Prostate gland (tissue), 2 donors: Measurements from ENCODE around the gene GUSB. TPM values are rescaled to one million over a fixed set of nuclear protein-coding genes. Genes with fewer than 3 reads are reported as not detected.
A peak's percentile ranks its signal among the peaks of the same experiment; 100 is the strongest.
"Not testable (repeated sequence)": the region's sequence is repeated elsewhere in the genome, so short reads cannot be mapped to it uniquely, and the experiment has no call there.

Source experiments
- DNase-seq: peaks from one replicate; pipeline ENCODE4 v3.0.0-alpha.2; 2019; ENCODE audit warnings: low spot score
- H3K27ac ChIP-seq, 2 donors: fragments of 200-600 bp; sonication (generic); 2 replicates each; pipeline ENCODE4 v1.5.1; 2017 to 2019
- H3K27me3 ChIP-seq: fragments of 200-600 bp; sonication (generic); replicated peaks from 2 replicates; pipeline ENCODE4 v1.5.1; 2019; ENCODE audit not compliant: insufficient read depth
- H3K36me3 ChIP-seq, 2 donors: fragments of 200-600 bp; sonication (generic); 1 replicate in 1 of 2; 2 replicates in 1 of 2; pipeline versions ENCODE4 v1.5.1 to v1.8.1; 2017 to 2019
- H3K4me1 ChIP-seq: fragments of 200-600 bp; sonication (generic); replicated peaks from 2 replicates; pipeline ENCODE4 v1.5.1; 2019
- H3K4me3 ChIP-seq, 2 donors: fragments of 200-600 bp; sonication (generic); 2 replicates each; pipeline ENCODE4 v1.5.1; 2017 to 2019
- H3K9me3 ChIP-seq: fragments of 200-600 bp; sonication (generic); 2 replicates; pipeline ENCODE4 v1.5.1; 2017
- CTCF ChIP-seq, 4 experiments: fragments of 200-600 bp in 2 of 4; fragments of 450-650 bp in 2 of 4; sonication (generic) in 2 of 4; IDR thresholded peaks; 1 replicate in 3 of 4; 2 replicates in 1 of 4; pipeline ENCODE4 v1.5.1; 2016 to 2019; ENCODE audit warnings: antibody characterized with exemption in 4 of 4, mild to moderate bottlenecking in 2 of 4, moderate library complexity in 2 of 4
- POLR2A ChIP-seq: fragments of 450-650 bp; IDR thresholded peaks from one replicate; pipeline ENCODE4 v1.6.1; 2016; ENCODE audit warnings: antibody characterized with exemption, mild to moderate bottlenecking
- POLR2AphosphoS5 ChIP-seq: sonication (generic); formaldehyde crosslinking; IDR thresholded peaks from one replicate; pipeline ENCODE4 v1.6.1; 2017; ENCODE audit warnings: antibody characterized with exemption
- WGBS: methylation state at CpG from one replicate; pipeline ENCODE4 v1.1.5; 2018; 5-methylcytosine and 5-hydroxymethylcytosine counted together
- intact Hi-C: fragments of 100-400 bp; cut with DNase I; formaldehyde crosslinking; loops from one replicate; pipeline ENCODE4 v1.14.2; 2022
- total RNA-seq, 2 donors: library from RNA; depleted of rRNA; stranded (reverse); fragments of >200 nt; gene quantifications; one replicate each; pipeline ENCODE4 v1.1.0, GENCODE V29; 2016

Gene GUSB
- total RNA-seq, 2 donors from 2014 or later: 33.7 to 35.9 TPM

- Histone ChIP-seq H3K27me3 (no peaks in the 10 kb centered on the region), H3K9me3 (no peaks in the 10 kb centered on the region), H3K4me1 (no peaks in the 10 kb centered on the region), H3K27ac (no peak overlapping the region), H3K4me3 (no peak overlapping the region), H3K36me3 (peaks cover 3 to 11% of the 10 kb centered on the region in 2 donors)
- no peak for TF ChIP-seq POLR2AphosphoS5
- TF ChIP-seq POLR2A: no peak
- no peak for TF ChIP-seq CTCF (IDR thresholded peaks at IDR 0.05)
- intact Hi-C loops: no loop called here
- no peak for DNase-seq
- WGBS: 93% methylated on average over 17 of the region's 17 CpGs
These were observed 14.5 kb downstream of the GUSB start for GRCh38 chr7:65967361-65968155.

GRCh38 chr7:65966146-65966545 lies 15.9 kb downstream of the GUSB start:
- Histone ChIP-seq H3K27me3 (no peaks in the 10 kb centered on the region), H3K36me3 (peaks cover 3 to 11% of the 10 kb centered on the region in 2 donors), H3K9me3 (no peaks in the 10 kb centered on the region), H3K4me1 (no peaks in the 10 kb centered on the region), H3K27ac (no peak overlapping the region), H3K4me3 (no peak overlapping the region)
- no peak for TF ChIP-seq CTCF (IDR thresholded peaks at IDR 0.05)
- no peak for TF ChIP-seq POLR2A
- TF ChIP-seq POLR2AphosphoS5: no peak
- WGBS: 92% methylated on average over 6 of the region's 6 CpGs
- intact Hi-C loops: no loop called here
- no peak for DNase-seq

DNA sequence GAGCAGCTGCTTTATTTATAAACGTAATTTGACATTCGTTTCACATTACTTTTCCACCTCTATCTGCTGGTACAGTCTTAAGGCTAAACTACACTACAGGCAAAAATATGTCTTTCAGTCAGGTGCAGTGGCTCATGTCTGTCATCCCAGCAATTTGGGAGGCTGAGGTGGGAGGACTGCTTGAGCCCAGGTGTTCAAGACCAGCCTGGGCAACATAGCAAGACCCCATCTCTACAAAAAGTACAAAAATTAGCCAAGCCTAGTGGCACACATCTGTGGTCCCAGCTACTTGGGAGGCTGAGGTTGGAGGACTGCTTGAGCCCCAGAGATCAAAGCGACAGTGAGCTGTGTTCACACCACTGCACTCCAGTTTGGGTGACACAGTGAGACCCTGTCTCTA lies 17.3 kb downstream of the GUSB start:
- intact Hi-C loops, DNase-seq, H3K27ac ChIP-seq, H3K9me3 ChIP-seq, H3K36me3 ChIP-seq, H3K4me3 ChIP-seq, H3K27me3 ChIP-seq, H3K4me1 ChIP-seq: not testable (repeated sequence)
- WGBS: 89% methylated on average over 3 of the region's 3 CpGs

GRCh38 chr7:65962033-65962432 lies 20.0 kb downstream of the GUSB start:
- H3K9me3 ChIP-seq: no peaks in the 10 kb centered on the region
- no peak overlapping the region for H3K4me3 ChIP-seq
- WGBS: 86% methylated on average over 6 of the region's 6 CpGs
- intact Hi-C loops: no loop called here
- peaks cover 0 to 3% of the 10 kb centered on the region in 2 donors for H3K36me3 ChIP-seq
- no peaks in the 10 kb centered on the region for H3K27me3 ChIP-seq
- H3K27ac ChIP-seq: no peak overlapping the region
- no peak for DNase-seq
- no peaks in the 10 kb centered on the region for H3K4me1 ChIP-seq
- TF ChIP-seq POLR2A: no peak
- no peak for TF ChIP-seq CTCF (IDR thresholded peaks at IDR 0.05)
- TF ChIP-seq POLR2AphosphoS5: no peak

DNA sequence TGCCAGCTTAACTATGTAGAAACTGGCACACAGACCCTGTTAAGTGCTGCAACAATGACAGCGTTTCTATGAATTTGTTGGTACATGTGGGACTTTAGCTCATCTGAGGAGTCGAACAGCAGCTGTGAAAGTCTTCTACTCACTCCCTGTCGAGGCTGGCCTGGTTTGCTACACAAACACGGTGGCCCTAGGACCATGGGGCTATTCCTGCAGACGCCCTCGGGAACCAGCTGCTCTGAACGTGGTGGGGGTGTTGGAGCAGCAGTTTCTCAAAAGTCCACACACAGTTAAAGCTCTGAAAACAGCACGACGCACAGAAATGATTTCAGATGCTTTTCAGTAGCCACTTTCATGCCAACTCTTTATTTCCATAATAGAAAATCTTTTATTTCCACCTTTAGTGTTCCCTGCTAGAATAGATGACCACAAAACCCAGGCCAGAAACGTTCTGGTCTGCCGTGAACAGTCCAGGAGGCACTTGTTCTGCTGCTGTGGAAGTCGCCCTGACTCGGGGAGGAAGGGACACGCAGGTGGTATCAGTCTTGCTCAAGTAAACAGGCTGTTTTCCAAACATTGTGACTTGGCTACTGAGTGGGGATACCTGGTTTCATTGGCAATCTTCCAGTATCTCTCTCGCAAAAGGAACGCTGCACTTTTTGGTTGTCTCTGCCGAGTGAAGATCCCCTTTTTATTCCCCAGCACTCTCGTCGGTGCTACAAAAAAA lies 21.5 kb downstream of the GUSB start:
- Histone ChIP-seq H3K36me3 (peaks cover 0 to 3% of the 10 kb centered on the region in 2 donors), H3K27ac (no peak overlapping the region), H3K27me3 (no peaks in the 10 kb centered on the region), H3K4me3 (no peak overlapping the region), H3K4me1 (no peaks in the 10 kb centered on the region), H3K9me3 (no peaks in the 10 kb centered on the region)
- WGBS: 49% methylated on average over 19 of the region's 19 CpGs
- DNase-seq: peak; percentile 37
- intact Hi-C loops: no loop called here
- no peak for TF ChIP-seq POLR2A
- TF ChIP-seq POLR2AphosphoS5: peak; percentile 40
